Pancreas (tissue), 10 donors: ENCODE measurements around the gene NOL4L. TPM values are rescaled to one million over a fixed set of nuclear protein-coding genes. Genes with fewer than 3 reads are reported as not detected.

Experiments
- ATAC-seq, 4 donors: fragments of 200-7000 bp; cut with Tn5 transposase; one replicate each; pipeline versions ENCODE4 v1.8.0 to v1.9.1; 2020; ENCODE audit warnings: mild to moderate bottlenecking in 4 of 4, moderate library complexity in 4 of 4
- DNase-seq, 6 donors: peaks; one replicate each; pipeline ENCODE4 v3.0.0-alpha.2; 2020
- FAIRE-seq: peaks from 2 replicates; lab custom pipeline; 2012; peaks lifted over from hg19 to GRCh38; lab: Jason Lieb, UNC
- H3K27ac ChIP-seq, 4 donors: fragments of 200-600 bp; sonication (generic); 1 replicate in 3 of 4; 2 replicates in 1 of 4; pipeline versions ENCODE4 v1.5.0 to v1.8.0; 2020
- H3K27me3 ChIP-seq, 4 donors: fragments of 200-600 bp; one replicate each; pipeline ENCODE4 v1.8.0; 2021
- H3K36me3 ChIP-seq, 3 donors: fragments of 200-600 bp; sonication (generic) in 1 of 3; one replicate each; pipeline versions ENCODE4 v1.5.0 to v1.8.0; 2020 to 2021
- H3K4me1 ChIP-seq, 3 donors: fragments of 200-600 bp; one replicate each; pipeline ENCODE4 v1.8.0; 2021
- H3K4me3 ChIP-seq, 4 donors: fragments of 200-600 bp; sonication (generic) in 2 of 4; one replicate each; pipeline versions ENCODE4 v1.5.0 to v1.8.0; 2020 to 2021
- H3K9me3 ChIP-seq, 4 donors: fragments of 200-600 bp; one replicate each; pipeline ENCODE4 v1.8.0; 2021
- WGBS, 2 donors: extraction: QIAGEN DNeasy Blood & Tissue Kit; methylation state at CpG; one replicate each; pipeline ENCODE4 v1.1.7; 2013; 5-methylcytosine and 5-hydroxymethylcytosine counted together
- intact Hi-C, 3 donors: fragments of 100-400 bp; cut with DNase I; formaldehyde crosslinking; loops; one replicate each; pipeline versions ENCODE4 v1.11.1 to v1.14.2; 2022
- polyA plus RNA-seq, 2 donors: library from polyadenylated mRNA; stranded (reverse); fragments of 200-250 nt; gene quantifications; one replicate each; pipeline ENCODE4 v1.2.3, GENCODE V29; 2013
- total RNA-seq, 6 donors: library from RNA; stranded (reverse); fragmentation: NEBNext Ultra II Directional in 4 of 6; extraction: Animal tissue kit (Norgen Biotek cat#: 25700) in 4 of 6; gene quantifications; one replicate each; pipeline versions ENCODE4 v1.2.1 to v1.2.4, GENCODE V29; 2021 to 2023
- TF ChIP-seq, protein P1 (sequence below), 4 donors: fragments of 200-600 bp; sonication (generic) in 3 of 4; IDR thresholded peaks; one replicate each; pipeline versions ENCODE4 v1.5.0 to v1.8.0; 2021; ENCODE audit warnings: antibody characterized with exemption in 4 of 4
- donor health status: healthy with polysubstance abuse.
- donor health status: DM: no; HTN: no; CAD: no; lungs with moderate emphysema.
- donor health status: DM: no; HTN: no; CAD: no.
- donor health status: control.
- donor health status: control.
- donor health status: Bipolar disorder and iron deficiency.
- donor health status: DM: yes; HTN: yes; CAD: no.
- donor health status: DM: no; HTN: no; CAD: no.
- donor health status: DM: no; HTN: no; CAD: no.
- donor health status: DM: yes; HTN: yes; CAD: no.

Gene NOL4L
- total and polyA plus RNA-seq, 8 donors = 8.7 to 14.5 (median 10.2) TPM

DNA sequence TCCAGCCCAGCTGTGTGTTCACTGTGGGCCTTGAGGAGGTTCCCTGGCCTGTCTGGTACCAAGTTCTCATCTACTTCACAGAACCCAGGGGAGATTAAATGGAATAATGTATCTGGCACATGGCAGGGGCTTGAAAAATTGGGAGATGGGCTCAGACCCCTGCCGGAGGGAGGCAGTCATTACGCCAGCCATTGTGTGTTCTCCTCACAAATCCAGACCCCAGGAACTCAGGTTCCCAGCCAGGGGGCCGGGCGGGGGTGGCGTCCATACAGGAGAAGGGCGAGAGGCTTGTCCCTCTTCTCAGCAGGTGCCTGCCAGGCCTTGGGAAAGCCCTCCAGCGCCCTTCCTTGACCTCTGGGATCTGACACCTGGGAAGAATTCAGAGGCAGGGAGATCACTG is 8.1 kb downstream of the NOL4L start:
- no peaks in the 10 kb centered on the region for H3K9me3 ChIP-seq
- no peak for DNase-seq
- no peaks in the 10 kb centered on the region for H3K4me1 ChIP-seq
- intact Hi-C loops = no loop called here
- H3K4me3 ChIP-seq = no peak overlapping the region
- no peaks in the 10 kb centered on the region for H3K36me3 ChIP-seq
- TF ChIP-seq, protein P1, sequence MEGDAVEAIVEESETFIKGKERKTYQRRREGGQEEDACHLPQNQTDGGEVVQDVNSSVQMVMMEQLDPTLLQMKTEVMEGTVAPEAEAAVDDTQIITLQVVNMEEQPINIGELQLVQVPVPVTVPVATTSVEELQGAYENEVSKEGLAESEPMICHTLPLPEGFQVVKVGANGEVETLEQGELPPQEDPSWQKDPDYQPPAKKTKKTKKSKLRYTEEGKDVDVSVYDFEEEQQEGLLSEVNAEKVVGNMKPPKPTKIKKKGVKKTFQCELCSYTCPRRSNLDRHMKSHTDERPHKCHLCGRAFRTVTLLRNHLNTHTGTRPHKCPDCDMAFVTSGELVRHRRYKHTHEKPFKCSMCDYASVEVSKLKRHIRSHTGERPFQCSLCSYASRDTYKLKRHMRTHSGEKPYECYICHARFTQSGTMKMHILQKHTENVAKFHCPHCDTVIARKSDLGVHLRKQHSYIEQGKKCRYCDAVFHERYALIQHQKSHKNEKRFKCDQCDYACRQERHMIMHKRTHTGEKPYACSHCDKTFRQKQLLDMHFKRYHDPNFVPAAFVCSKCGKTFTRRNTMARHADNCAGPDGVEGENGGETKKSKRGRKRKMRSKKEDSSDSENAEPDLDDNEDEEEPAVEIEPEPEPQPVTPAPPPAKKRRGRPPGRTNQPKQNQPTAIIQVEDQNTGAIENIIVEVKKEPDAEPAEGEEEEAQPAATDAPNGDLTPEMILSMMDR (IDR thresholded peaks at IDR 0.05) = no peak
- no peak for ATAC-seq
- H3K27me3 ChIP-seq = no peaks in the 10 kb centered on the region
- FAIRE-seq = no peak
- 77 to 84% methylated on average over 7 of the region's 7 CpGs for WGBS, 2 donors
- H3K27ac ChIP-seq = no peak overlapping the region

DNA sequence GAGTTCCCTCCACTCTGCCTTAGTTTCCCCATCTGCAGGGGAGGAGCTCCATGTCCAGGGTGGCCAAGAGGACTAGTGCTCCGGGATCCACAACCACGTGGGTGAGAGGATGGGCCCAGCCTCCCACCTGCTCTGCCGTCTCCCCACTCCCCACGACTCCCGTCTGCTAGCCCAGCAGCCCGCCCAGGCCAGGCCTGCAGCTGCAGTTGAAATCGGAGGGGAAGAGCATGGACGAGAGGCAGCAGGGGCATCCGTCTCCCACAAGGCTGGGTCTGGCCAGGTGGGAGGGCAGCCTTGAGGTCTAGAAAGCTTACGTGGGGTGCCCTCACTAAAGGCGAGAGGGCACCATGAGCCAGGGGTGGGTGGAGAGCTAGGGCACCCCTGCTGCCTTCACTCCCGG is 8.6 kb downstream of the NOL4L start:
- no peaks in the 10 kb centered on the region for H3K36me3 ChIP-seq
- DNase-seq (no peak), FAIRE-seq (no peak), ATAC-seq (no peak)
- H3K4me3 ChIP-seq = no peak overlapping the region
- intact Hi-C loops = no loop called here
- no peaks in the 10 kb centered on the region for H3K9me3 ChIP-seq
- H3K4me1 ChIP-seq = no peaks in the 10 kb centered on the region
- no peak overlapping the region for H3K27ac ChIP-seq
- TF ChIP-seq, protein P1 (IDR thresholded peaks at IDR 0.05) = no peak
- H3K27me3 ChIP-seq = no peaks in the 10 kb centered on the region
- WGBS, 2 donors = 87 to 90% methylated on average over 12 of the region's 12 CpGs

- H3K36me3 ChIP-seq = no peaks in the 10 kb centered on the region
- TF ChIP-seq, protein P1 (IDR thresholded peaks at IDR 0.05) = no peak
- DNase-seq (no peak), ATAC-seq (no peak), FAIRE-seq (no peak)
- H3K27ac ChIP-seq = no peak overlapping the region
- no peaks in the 10 kb centered on the region for H3K9me3 ChIP-seq
- H3K27me3 ChIP-seq = no peaks in the 10 kb centered on the region
- H3K4me1 ChIP-seq = no peaks in the 10 kb centered on the region
- H3K4me3 ChIP-seq = no peak overlapping the region
- WGBS, 2 donors = 82 to 88% methylated on average over 5 of the region's 5 CpGs
- intact Hi-C loops = no loop called here
These were observed 9.3 kb downstream of the NOL4L start for GRCh38 chr20:32575805-32576204.

DNA sequence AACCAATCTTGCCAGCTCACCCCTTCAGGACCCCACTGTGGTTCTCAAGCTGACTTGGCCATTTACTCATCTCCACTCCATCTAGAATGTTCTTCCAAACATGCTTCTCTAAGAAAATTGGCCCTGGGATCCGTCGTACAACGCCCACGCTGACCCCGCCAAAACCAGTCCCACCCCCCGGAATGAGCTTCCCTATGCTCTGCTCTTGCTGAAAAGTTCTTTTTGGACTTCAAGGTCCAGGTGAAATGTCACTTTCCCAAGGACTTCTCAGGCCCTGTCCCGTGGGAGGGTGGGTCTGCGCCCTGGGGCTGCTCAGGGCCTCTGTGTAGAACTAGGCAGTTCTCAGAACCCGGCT is 9.9 kb downstream of the NOL4L start:
- Histone ChIP-seq H3K9me3 (no peaks in the 10 kb centered on the region), H3K4me3 (no peak overlapping the region), H3K36me3 (no peaks in the 10 kb centered on the region), H3K27me3 (no peaks in the 10 kb centered on the region), H3K4me1 (no peaks in the 10 kb centered on the region), H3K27ac (no peak overlapping the region)
- 76 to 80% methylated on average over 9 of the region's 9 CpGs for WGBS, 2 donors
- TF ChIP-seq, protein P1 (IDR thresholded peaks at IDR 0.05) = no peak
- ATAC-seq (no peak), DNase-seq (no peak), FAIRE-seq (no peak)
- intact Hi-C loops = no loop called here

DNA sequence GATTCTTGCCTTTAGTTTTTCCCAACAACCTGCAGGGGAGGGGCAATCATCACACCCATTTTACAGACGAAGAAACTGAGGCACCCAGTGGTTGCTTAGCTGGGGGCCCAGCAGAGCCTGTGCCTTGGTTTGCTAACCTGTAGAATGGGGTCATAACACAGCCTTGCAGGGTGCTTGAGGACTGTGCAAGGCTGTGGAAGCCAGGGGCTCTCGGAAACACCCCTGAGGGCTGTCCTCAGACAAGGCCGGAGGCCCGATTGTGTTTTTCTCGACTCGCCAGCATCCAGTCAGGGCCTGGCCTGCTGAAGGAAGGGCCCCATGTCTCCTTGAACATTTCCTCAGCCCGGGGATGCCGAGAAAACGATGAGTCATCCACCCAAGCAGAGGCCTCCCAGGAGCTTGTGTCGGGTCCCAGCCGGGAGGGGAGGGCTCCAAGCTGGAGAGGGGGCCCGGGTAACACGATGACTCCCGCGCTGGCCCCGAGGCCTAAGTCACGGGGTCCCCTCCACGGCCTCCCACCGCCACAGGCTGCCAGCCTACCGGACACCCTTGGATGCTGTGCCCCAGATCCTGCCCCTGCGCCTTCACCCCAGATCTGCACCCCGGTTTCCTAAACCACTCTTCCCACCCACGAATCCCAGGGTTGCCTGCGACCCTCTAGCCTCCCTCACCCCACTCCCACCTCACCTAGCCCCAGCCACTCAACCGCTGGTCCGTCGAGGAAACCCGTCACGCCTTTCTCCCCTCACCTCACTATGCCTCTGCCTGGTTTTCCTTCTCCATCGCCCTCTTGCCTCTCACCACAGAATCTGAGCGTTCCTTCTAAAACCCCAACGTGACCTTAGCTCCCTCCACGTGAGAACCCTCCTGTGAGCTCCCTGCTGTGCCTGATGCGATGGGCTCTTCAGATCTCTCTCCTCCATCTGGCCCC is 10.6 kb downstream of the NOL4L start:
- Histone ChIP-seq H3K27me3 (no peaks in the 10 kb centered on the region), H3K4me1 (no peaks in the 10 kb centered on the region), H3K27ac (no peak overlapping the region), H3K9me3 (no peaks in the 10 kb centered on the region), H3K36me3 (no peaks in the 10 kb centered on the region), H3K4me3 (no peak overlapping the region)
- intact Hi-C loops = no loop called here
- TF ChIP-seq, protein P1 (IDR thresholded peaks at IDR 0.05) = no peak
- ATAC-seq (peak in 3 of 4 donors; percentile 40 to 74 (median 69)), DNase-seq (no peak), FAIRE-seq (no peak)
- WGBS, 2 donors = 54 to 55% methylated on average over 34 of the region's 34 CpGs
